H1 (cell line): ENCODE data around the gene BTAF1. TPM values are rescaled to one million over a fixed set of nuclear protein-coding genes. Genes with fewer than 3 reads are reported as not detected.

Source experiments
- USF2 ChIP-seq: IDR thresholded peaks from 2 replicates; pipeline ENCODE4 v1.6.1; 2011; ENCODE audit warnings: low read length, improper control_type of control experiment
- polyA plus RNA-seq, 7 experiments: library from polyadenylated mRNA; depleted of rRNA in 3 of 7; stranded (reverse) in 5 of 7; unstranded in 2 of 7; fragments of >200 nt in 5 of 7; fragments of 200-250 nt in 2 of 7; gene quantifications; 1 replicate in 5 of 7; 2 replicates in 1 of 7; 4 replicates in 1 of 7; pipeline versions ENCODE4 v1.2.1 to v1.2.3, GENCODE V29; 2011 to 2013; ENCODE audit warnings: missing spikeins in 2 of 7, mixed read lengths in 2 of 7
- total RNA-seq: library from RNA; stranded (reverse); fragmentation: NEBNext Ultra II Directional; extraction: Animal tissue kit (Norgen Biotek cat#: 25700); gene quantifications from 2 replicates; pipeline ENCODE4 v1.2.1, GENCODE V29; 2021

Gene BTAF1
- total and polyA plus RNA-seq, 2 of the 8 experiments (the other 6 are each of a cell fraction or from before 2014, with no cell fraction given) = 24.5 to 39.1 TPM

- no peak for TF ChIP-seq USF2
Measured at GRCh38 chr10:91974960-91975359, 51.4 kb downstream of the BTAF1 start (continued).
